Lung (tissue), 12 donors: ENCODE data around the gene DDX46. TPM values are rescaled to one million over a fixed set of nuclear protein-coding genes. Genes with fewer than 3 reads are reported as not detected.
A peak's percentile ranks its signal among the peaks of the same experiment; 100 is the strongest.

ENCODE experiments used
- ATAC-seq: fragments of 200-7000 bp; cut with Tn5 transposase; one replicate; pipeline ENCODE4 v1.9.1; 2020; ENCODE audit warnings: moderate number of reproducible peaks; ENCODE audit not compliant: insufficient read depth, low FRiP score
- DNase-seq, 3 donors: peaks; one replicate each; pipeline ENCODE4 v3.0.0-alpha.2; 2013 to 2017
- H3K27ac ChIP-seq, 2 donors: one replicate each; pipeline ENCODE4 v1.5.1; 2013; ENCODE audit warnings: mild to moderate bottlenecking in 2 of 2, moderate library complexity in 2 of 2, control low read depth in 1 of 2, inconsistent platforms in 1 of 2, low read depth in 1 of 2, low read length in 1 of 2
- H3K27me3 ChIP-seq, 3 donors: one replicate each; pipeline ENCODE4 v1.5.1; 2013; ENCODE audit warnings: low read length in 2 of 3; ENCODE audit not compliant: control insufficient read depth in 3 of 3, insufficient read depth in 3 of 3
- H3K36me3 ChIP-seq, 4 donors: one replicate each; pipeline ENCODE4 v1.5.1; 2013; ENCODE audit warnings: low read length in 4 of 4, mild to moderate bottlenecking in 1 of 4, moderate library complexity in 1 of 4; ENCODE audit not compliant: control insufficient read depth in 4 of 4, insufficient read depth in 4 of 4
- H3K4me1 ChIP-seq, 5 donors: one replicate each; pipeline ENCODE4 v1.5.1; 2013; ENCODE audit warnings: low read length in 5 of 5, mild to moderate bottlenecking in 2 of 5, moderate library complexity in 1 of 5; ENCODE audit not compliant: control insufficient read depth in 5 of 5, insufficient read depth in 5 of 5
- H3K4me3 ChIP-seq: one replicate; pipeline ENCODE4 v1.5.1; 2013; ENCODE audit warnings: mild to moderate bottlenecking, control low read depth, moderate library complexity
- H3K9ac ChIP-seq, 2 donors: one replicate each; pipeline ENCODE4 v1.5.1; 2013; ENCODE audit warnings: low read length in 2 of 2, control low read depth in 1 of 2; ENCODE audit not compliant: insufficient read depth in 1 of 2
- H3K9me3 ChIP-seq, 4 donors: one replicate each; pipeline ENCODE4 v1.5.1; 2013; ENCODE audit warnings: low read length in 3 of 4, mild to moderate bottlenecking in 1 of 4, moderate library complexity in 1 of 4; ENCODE audit not compliant: control insufficient read depth in 4 of 4, insufficient read depth in 3 of 4
- CTCF ChIP-seq: IDR thresholded peaks from 2 replicates; pipeline ENCODE4 v1.5.1; 2012; ENCODE audit warnings: mild to moderate bottlenecking; ENCODE audit errors: control extremely low read depth, extremely low read depth
- WGBS, 2 donors: extraction: QIAGEN DNeasy Blood & Tissue Kit; methylation state at CpG; one replicate each; pipeline ENCODE4 v1.1.7; 2013; 5-methylcytosine and 5-hydroxymethylcytosine counted together
- polyA plus RNA-seq, 2 donors: library from polyadenylated mRNA; stranded (reverse); fragments of 200-250 nt; gene quantifications; one replicate each; pipeline ENCODE4 v1.2.1, GENCODE V29; 2013
- total RNA-seq, 2 donors: library from RNA; depleted of rRNA in 1 of 2; stranded (reverse); fragments of >200 nt in 1 of 2; gene quantifications; one replicate each; pipeline ENCODE4 v1.2.1, GENCODE V29; 2014 to 2021
- donor health status: control.
- donor health status: control.
- donor health status: Bipolar disorder and iron deficiency.
- donor health status: healthy.
- donor health status: DM: yes; HTN: yes; CAD: no.

DDX46 gene
- total and polyA plus RNA-seq, 4 donors: 21.8 to 73.8 (median 31.5) TPM

DNA sequence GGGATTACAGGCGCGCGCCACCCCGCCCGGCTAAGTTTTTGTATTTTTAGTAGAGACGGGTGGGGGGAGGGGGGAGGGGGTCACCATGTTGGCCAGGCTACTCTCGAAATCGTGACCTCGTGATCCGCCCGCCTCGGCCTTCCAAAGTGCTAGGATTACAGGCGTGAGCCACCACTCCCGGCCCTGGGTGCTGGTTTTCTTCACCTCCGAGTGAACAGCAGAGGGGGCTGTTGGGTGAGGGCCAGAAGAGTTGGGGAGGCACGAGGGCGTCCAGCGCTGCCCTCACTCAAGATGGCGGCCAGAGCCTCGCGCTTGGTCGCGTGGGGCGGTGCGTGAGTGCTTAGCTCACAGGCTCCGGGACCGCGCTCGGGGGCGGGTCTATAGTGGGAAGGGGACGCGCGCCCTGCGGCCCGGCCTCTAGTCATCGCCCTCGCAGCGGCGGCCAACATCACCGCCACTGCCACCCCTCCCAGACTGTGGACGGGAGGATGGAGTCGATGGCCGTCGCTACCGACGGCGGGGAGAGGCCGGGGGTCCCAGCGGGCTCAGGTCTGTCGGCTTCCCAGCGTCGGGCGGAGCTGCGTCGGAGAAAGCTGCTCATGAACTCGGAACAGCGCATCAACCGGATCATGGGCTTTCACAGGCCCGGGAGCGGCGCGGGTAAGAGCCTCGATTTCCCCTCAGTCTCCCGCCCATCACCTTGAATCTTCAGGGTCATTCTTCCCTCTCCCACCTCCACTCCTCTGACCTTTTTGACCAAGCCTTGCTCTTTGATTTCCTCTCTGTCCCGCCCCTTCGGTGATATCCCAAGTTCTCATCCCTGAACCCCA is 20.2 kb upstream of the DDX46 start, which contains the start of gene CAMLG:
CAMLG (plus strand) TSS at position 416 of the 830 bp plus-strand sequence; CDS start at position 489, 73 bp downstream.
- Histone ChIP-seq H3K9ac (peak within 1 kb of the TSS; percentile 94 to 97), H3K36me3 (peaks cover 0 to 5% (median 4%) of the 10 kb centered on the region in 4 donors), H3K4me1 (peaks cover 0 to 15% (median 3%) of the 10 kb centered on the region in 5 donors), H3K27me3 (no peaks in the 10 kb centered on the region), H3K4me3 (peak within 1 kb of the TSS; percentile 94), H3K9me3 (no peaks in the 10 kb centered on the region), H3K27ac (peak within 1 kb of the TSS; percentile 89 to 99)
- ATAC-seq: peak; percentile 99
- TF ChIP-seq CTCF: peak; percentile 38
- DNase-seq: peak; percentile 99
- 0% methylated on average over 53 to 66 of the region's 66 CpGs for WGBS, 2 donors

DNA sequence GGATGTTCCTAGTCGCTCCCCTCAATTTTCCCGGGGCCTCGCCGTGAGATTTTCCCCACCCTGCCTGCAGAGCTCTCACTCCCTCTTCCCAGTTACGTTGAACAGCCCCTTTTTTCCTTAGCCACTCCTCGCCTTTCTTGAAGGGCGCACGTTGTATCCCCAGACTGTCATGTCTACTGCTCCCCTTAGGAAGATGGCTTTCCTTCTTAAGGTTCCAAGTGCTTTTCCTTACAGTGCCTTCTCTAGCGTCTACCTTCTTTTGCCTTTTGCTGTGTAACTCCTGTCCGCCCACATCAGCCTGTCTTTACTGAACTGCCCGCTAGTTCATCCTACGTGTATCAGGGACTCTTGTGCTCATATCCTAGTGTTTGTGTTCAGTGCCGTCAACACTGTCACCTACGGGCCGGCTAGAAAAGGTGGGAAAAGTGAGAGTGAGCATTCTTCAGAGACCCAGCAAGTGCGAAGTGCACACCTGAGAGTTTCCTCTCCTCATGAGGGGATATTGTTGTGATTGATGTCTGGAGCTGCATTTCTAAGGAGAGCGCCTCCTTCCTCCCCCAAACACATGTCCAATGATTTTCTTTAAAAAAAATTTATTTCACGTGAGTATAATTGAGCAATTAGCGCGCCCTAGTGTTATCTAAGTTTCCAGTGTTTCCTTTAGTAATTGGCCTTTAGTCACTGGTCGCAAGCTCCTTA is 19.5 kb upstream of the DDX46 start:
- Histone ChIP-seq H3K27me3 (no peaks in the 10 kb centered on the region), H3K4me1 (peaks cover 0 to 15% (median 3%) of the 10 kb centered on the region in 5 donors), H3K27ac (peak overlapping the region in 1 of 2 donors; percentile 99), H3K4me3 (peak overlapping the region; percentile 94), H3K36me3 (peaks cover 0 to 8% (median 5%) of the 10 kb centered on the region in 4 donors), H3K9ac (peak overlapping the region; percentile 94 to 97), H3K9me3 (no peaks in the 10 kb centered on the region)
- no peak for TF ChIP-seq CTCF
- 3 to 4% methylated on average over 21 of the region's 21 CpGs for WGBS, 2 donors
- ATAC-seq: peak; percentile 13
- DNase-seq: peak; percentile 43 to 71 (median 50)

DNA sequence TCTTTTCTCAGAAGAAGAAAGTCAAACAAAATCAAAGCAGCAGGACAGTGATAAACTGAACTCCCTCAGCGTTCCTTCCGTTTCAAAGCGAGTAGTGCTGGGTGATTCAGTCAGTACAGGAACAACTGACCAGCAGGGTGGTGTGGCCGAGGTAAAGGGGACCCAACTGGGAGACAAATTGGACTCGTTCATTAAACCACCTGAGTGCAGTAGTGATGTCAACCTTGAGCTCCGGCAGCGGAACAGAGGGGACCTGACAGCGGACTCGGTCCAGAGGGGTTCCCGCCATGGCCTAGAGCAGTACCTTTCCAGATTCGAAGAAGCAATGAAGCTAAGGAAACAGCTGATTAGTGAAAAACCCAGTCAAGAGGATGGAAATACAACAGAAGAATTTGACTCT is 17.5 kb upstream of the DDX46 start:
- Histone ChIP-seq H3K27me3 (no peaks in the 10 kb centered on the region), H3K4me3 (no peak overlapping the region), H3K9ac (no peak overlapping the region), H3K4me1 (peaks cover 0 to 15% (median 3%) of the 10 kb centered on the region in 5 donors), H3K36me3 (peaks cover 1 to 10% (median 6%) of the 10 kb centered on the region in 4 donors), H3K9me3 (no peaks in the 10 kb centered on the region), H3K27ac (no peak overlapping the region)
- no peak for DNase-seq
- no peak for ATAC-seq
- TF ChIP-seq CTCF: no peak
- WGBS, 2 donors: 87 to 96% methylated on average over 11 of the region's 11 CpGs
